A549 (cell line): ENCODE data around the gene NUMB.

Source experiments
- BHLHE40 ChIP-seq: IDR thresholded peaks from 2 replicates; pipeline ENCODE4 v1.6.1; 2012; ENCODE audit warnings: low read depth, low read length, inconsistent platforms
- CHD2 ChIP-seq: fragments of 150-350 bp; IDR thresholded peaks from 2 replicates; pipeline ENCODE4 v1.6.1; 2014; ENCODE audit warnings: low read length; ENCODE audit not compliant: partially characterized antibody
- EP300 ChIP-seq, 2 experiments: fragments of >200 bp; sonication (Bioruptor Twin); formaldehyde crosslinking; IDR thresholded peaks; 2 replicates in 1 of 2; 3 replicates in 1 of 2; pipeline ENCODE4 v1.6.1; 2016 to 2017
- POLR2A ChIP-seq: IDR thresholded peaks from 2 replicates; pipeline ENCODE4 v1.6.1; 2012; ENCODE audit warnings: mild to moderate bottlenecking, low read length
- TF ChIP-seq, protein P1 (sequence below): fragments of >200 bp; sonication (Bioruptor Twin); formaldehyde crosslinking; IDR thresholded peaks from 3 replicates; pipeline ENCODE4 v1.5.1; 2016
- TF ChIP-seq, protein P2 (sequence below): fragments of 200-600 bp; sonication (generic); IDR thresholded peaks from 2 replicates; pipeline ENCODE4 v1.6.1; 2016; ENCODE audit warnings: antibody characterized with exemption, mild to moderate bottlenecking, moderate library complexity

DNA sequence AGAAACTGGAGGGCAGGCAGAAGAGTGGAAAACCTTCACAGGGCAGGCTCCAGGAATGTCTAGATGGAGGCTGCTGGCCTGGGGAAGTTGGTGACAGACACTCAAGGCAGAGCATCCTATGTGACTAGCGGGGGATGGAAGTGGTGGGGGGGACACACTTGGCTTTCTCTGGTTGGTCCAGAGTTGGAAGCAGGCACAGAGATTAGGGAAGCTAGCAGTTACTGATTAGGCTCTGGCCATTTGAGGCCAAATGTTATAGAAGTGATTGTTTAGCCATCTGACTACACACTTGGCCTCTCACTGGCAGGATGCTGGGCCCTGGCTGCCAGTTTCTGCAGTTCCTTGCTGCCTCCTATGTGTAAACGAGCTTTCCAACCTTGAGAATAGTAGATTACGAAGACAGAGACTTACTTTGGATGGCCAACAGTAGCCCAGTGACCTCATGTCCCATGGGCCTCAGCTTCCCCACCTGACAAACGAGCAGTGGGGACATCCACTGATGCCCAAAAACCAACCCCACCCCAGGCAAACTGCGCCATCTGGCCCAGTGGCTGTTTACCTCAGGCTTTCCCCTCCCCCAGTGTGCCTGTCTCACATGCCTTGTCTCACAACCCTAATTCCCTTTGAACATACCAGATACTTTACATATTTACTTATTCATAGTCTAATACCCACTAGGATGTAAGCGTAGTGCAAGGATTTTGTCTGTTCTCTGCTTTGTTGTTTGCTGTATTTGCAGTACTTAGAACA, 118.3 kb downstream of the NUMB start:
- TF ChIP-seq, protein P1, sequence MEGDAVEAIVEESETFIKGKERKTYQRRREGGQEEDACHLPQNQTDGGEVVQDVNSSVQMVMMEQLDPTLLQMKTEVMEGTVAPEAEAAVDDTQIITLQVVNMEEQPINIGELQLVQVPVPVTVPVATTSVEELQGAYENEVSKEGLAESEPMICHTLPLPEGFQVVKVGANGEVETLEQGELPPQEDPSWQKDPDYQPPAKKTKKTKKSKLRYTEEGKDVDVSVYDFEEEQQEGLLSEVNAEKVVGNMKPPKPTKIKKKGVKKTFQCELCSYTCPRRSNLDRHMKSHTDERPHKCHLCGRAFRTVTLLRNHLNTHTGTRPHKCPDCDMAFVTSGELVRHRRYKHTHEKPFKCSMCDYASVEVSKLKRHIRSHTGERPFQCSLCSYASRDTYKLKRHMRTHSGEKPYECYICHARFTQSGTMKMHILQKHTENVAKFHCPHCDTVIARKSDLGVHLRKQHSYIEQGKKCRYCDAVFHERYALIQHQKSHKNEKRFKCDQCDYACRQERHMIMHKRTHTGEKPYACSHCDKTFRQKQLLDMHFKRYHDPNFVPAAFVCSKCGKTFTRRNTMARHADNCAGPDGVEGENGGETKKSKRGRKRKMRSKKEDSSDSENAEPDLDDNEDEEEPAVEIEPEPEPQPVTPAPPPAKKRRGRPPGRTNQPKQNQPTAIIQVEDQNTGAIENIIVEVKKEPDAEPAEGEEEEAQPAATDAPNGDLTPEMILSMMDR: no peak
- no peak for TF ChIP-seq CHD2
- TF ChIP-seq EP300 (IDR thresholded peaks at IDR 0.05): no peak
- TF ChIP-seq POLR2A: no peak
- no peak for TF ChIP-seq BHLHE40
- TF ChIP-seq, protein P2, sequence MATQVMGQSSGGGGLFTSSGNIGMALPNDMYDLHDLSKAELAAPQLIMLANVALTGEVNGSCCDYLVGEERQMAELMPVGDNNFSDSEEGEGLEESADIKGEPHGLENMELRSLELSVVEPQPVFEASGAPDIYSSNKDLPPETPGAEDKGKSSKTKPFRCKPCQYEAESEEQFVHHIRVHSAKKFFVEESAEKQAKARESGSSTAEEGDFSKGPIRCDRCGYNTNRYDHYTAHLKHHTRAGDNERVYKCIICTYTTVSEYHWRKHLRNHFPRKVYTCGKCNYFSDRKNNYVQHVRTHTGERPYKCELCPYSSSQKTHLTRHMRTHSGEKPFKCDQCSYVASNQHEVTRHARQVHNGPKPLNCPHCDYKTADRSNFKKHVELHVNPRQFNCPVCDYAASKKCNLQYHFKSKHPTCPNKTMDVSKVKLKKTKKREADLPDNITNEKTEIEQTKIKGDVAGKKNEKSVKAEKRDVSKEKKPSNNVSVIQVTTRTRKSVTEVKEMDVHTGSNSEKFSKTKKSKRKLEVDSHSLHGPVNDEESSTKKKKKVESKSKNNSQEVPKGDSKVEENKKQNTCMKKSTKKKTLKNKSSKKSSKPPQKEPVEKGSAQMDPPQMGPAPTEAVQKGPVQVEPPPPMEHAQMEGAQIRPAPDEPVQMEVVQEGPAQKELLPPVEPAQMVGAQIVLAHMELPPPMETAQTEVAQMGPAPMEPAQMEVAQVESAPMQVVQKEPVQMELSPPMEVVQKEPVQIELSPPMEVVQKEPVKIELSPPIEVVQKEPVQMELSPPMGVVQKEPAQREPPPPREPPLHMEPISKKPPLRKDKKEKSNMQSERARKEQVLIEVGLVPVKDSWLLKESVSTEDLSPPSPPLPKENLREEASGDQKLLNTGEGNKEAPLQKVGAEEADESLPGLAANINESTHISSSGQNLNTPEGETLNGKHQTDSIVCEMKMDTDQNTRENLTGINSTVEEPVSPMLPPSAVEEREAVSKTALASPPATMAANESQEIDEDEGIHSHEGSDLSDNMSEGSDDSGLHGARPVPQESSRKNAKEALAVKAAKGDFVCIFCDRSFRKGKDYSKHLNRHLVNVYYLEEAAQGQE: no peak
